Measurements from ENCODE around the gene EPHB6.

EPHB6 gene

GRCh38 chr7:142876991-142877910 is 22.4 kb downstream of the EPHB6 start:
- no peak for DNase-seq (ENCODE audit: low read depth in 2 of 2)

- no peak for DNase-seq (ENCODE audit: low read depth in 2 of 2)
These were observed 23.4 kb downstream of the EPHB6 start for GRCh38 chr7:142878315-142878714.

GRCh38 chr7:142879060-142879459 is 24.2 kb downstream of the EPHB6 start:
- DNase-seq (ENCODE audit: low read depth in 2 of 2) = no peak

GRCh38 chr7:142880876-142881505 is 26.1 kb downstream of the EPHB6 start:
- no peak for DNase-seq (ENCODE audit: low read depth in 2 of 2)

GRCh38 chr7:142881586-142882337 is 26.9 kb downstream of the EPHB6 start:
- DNase-seq (ENCODE audit: low read depth in 2 of 2) = no peak

- DNase-seq (ENCODE audit: low read depth in 2 of 2) = no peak
These were observed 27.4 kb downstream of the EPHB6 start for GRCh38 chr7:142882338-142882678.

- no peak for DNase-seq (ENCODE audit: low read depth in 2 of 2)
These were observed 28.3 kb downstream of the EPHB6 start for GRCh38 chr7:142883145-142883544.

- no peak for DNase-seq (ENCODE audit: low read depth in 2 of 2)
These were observed 28.9 kb downstream of the EPHB6 start for GRCh38 chr7:142883571-142884285.

GRCh38 chr7:142884286-142884640 is 29.4 kb downstream of the EPHB6 start:
- DNase-seq (ENCODE audit: low read depth in 2 of 2) = no peak

GRCh38 chr7:142885311-142886230 is 30.7 kb downstream of the EPHB6 start, which contains the start of gene TRPV6:
Gene TRPV6, minus strand, starts transcription at chr7:142885745.
- DNase-seq (ENCODE audit: low read depth in 2 of 2) = no peak

GRCh38 chr7:142886866-142887265 is 32.0 kb downstream of the EPHB6 start:
- DNase-seq (ENCODE audit: low read depth in 2 of 2) = no peak

GRCh38 chr7:142887282-142888015 is 32.6 kb downstream of the EPHB6 start:
- DNase-seq (ENCODE audit: low read depth in 2 of 2) = no peak

- DNase-seq (ENCODE audit: low read depth in 2 of 2) = no peak
These were observed 34.9 kb downstream of the EPHB6 start for GRCh38 chr7:142889816-142890215.

GRCh38 chr7:142890874-142891485 is 36.1 kb downstream of the EPHB6 start:
- DNase-seq (ENCODE audit: low read depth in 2 of 2) = no peak

- no peak for DNase-seq (ENCODE audit: low read depth in 2 of 2)
These were observed 36.7 kb downstream of the EPHB6 start for GRCh38 chr7:142891490-142892082.

GRCh38 chr7:142892951-142893350 is 38.1 kb downstream of the EPHB6 start:
- DNase-seq (ENCODE audit: low read depth in 2 of 2) = no peak

GRCh38 chr7:142894112-142894984 is 39.5 kb downstream of the EPHB6 start:
- no peak for DNase-seq (ENCODE audit: low read depth in 2 of 2)

- DNase-seq (ENCODE audit: low read depth in 2 of 2) = no peak
These were observed 40.2 kb downstream of the EPHB6 start for GRCh38 chr7:142894985-142895593.
